GM12875 (cell line): ENCODE measurements around the gene DDO.

Experiments used
- H3K4me3 ChIP-seq: one replicate; pipeline ENCODE4 v1.5.1; 2011; ENCODE audit warnings: low read depth, low read length, control low read depth
- CTCF ChIP-seq: IDR thresholded peaks from 2 replicates; pipeline ENCODE4 v1.5.1; 2011; ENCODE audit warnings: low read depth, mild to moderate bottlenecking, control low read depth, inconsistent platforms, low read length, moderate library complexity, borderline replicate concordance; ENCODE audit not compliant: insufficient read depth

Gene DDO

GRCh38 chr6:110419028-110419739, 3.8 kb upstream of the DDO start:
- TF ChIP-seq CTCF = no peak
- no peak overlapping the region for H3K4me3 ChIP-seq

GRCh38 chr6:110418594-110418993, 3.2 kb upstream of the DDO start:
- no peak for TF ChIP-seq CTCF
- H3K4me3 ChIP-seq = no peak overlapping the region

GRCh38 chr6:110414669-110415068, 706 bp downstream of the DDO start:
- no peak for TF ChIP-seq CTCF
- no peak overlapping the region for H3K4me3 ChIP-seq

- H3K4me3 ChIP-seq = no peak overlapping the region
- TF ChIP-seq CTCF = no peak
These were observed 3.0 kb downstream of the DDO start for GRCh38 chr6:110412360-110412759.

- no peak overlapping the region for H3K4me3 ChIP-seq
- TF ChIP-seq CTCF = no peak
These were observed 4.9 kb downstream of the DDO start for GRCh38 chr6:110410511-110410910.

GRCh38 chr6:110409794-110410193, 5.6 kb downstream of the DDO start:
- no peak for TF ChIP-seq CTCF
- no peak overlapping the region for H3K4me3 ChIP-seq

- no peak for TF ChIP-seq CTCF
- no peak overlapping the region for H3K4me3 ChIP-seq
These were observed 6.5 kb downstream of the DDO start for GRCh38 chr6:110408901-110409300.
